ENCODE measurements around the gene LMNA.

Gene LMNA

GRCh38 chr1:156149374-156150332 is 35.1 kb downstream of the LMNA start:
- H3K27me3 ChIP-seq (ENCODE audit: control insufficient read depth in 5 of 5, insufficient read depth in 4 of 5, low read length in 5 of 5), result peaks cover 0 to 16% (median 4%) of the 10 kb centered on the region in 5 donors
- no peaks in the 10 kb centered on the region for H3K9me3 ChIP-seq (ENCODE audit: control insufficient read depth in 5 of 5, low read length in 5 of 5)
- H3K27ac ChIP-seq (ENCODE audit: low read depth, low read length), result no peak overlapping the region
- H3K4me1 ChIP-seq (ENCODE audit: control insufficient read depth in 5 of 5, insufficient read depth in 5 of 5, low read length in 5 of 5), result peaks cover 8 to 40% (median 23%) of the 10 kb centered on the region in 5 donors
- no peak overlapping the region for H3K4me3 ChIP-seq (ENCODE audit: low read depth in 1 of 5, low read length in 5 of 5)
- H3K36me3 ChIP-seq (ENCODE audit: control insufficient read depth in 5 of 5, insufficient read depth in 5 of 5, low read length in 5 of 5), result no peaks in the 10 kb centered on the region
- no peak overlapping the region for H3K9ac ChIP-seq (ENCODE audit: low read length in 5 of 5)

- no peaks in the 10 kb centered on the region for H3K36me3 ChIP-seq (ENCODE audit: control insufficient read depth in 5 of 5, insufficient read depth in 5 of 5, low read length in 5 of 5)
- H3K4me1 ChIP-seq (ENCODE audit: control insufficient read depth in 5 of 5, insufficient read depth in 5 of 5, low read length in 5 of 5), result peaks cover 8 to 42% (median 23%) of the 10 kb centered on the region in 5 donors
- H3K4me3 ChIP-seq (ENCODE audit: low read depth in 1 of 5, low read length in 5 of 5), result no peak overlapping the region
- H3K27me3 ChIP-seq (ENCODE audit: control insufficient read depth in 5 of 5, insufficient read depth in 4 of 5, low read length in 5 of 5), result peaks cover 0 to 16% (median 4%) of the 10 kb centered on the region in 5 donors
- H3K9me3 ChIP-seq (ENCODE audit: control insufficient read depth in 5 of 5, low read length in 5 of 5), result no peaks in the 10 kb centered on the region
- no peak overlapping the region for H3K9ac ChIP-seq (ENCODE audit: low read length in 5 of 5)
- no peak overlapping the region for H3K27ac ChIP-seq (ENCODE audit: low read depth, low read length)
Measured at GRCh38 chr1:156150333-156151011, 36.0 kb downstream of the LMNA start.

GRCh38 chr1:156151093-156151688 is 36.7 kb downstream of the LMNA start:
- H3K4me3 ChIP-seq (ENCODE audit: low read depth in 1 of 5, low read length in 5 of 5), result no peak overlapping the region
- peaks cover 0 to 16% (median 4%) of the 10 kb centered on the region in 5 donors for H3K27me3 ChIP-seq (ENCODE audit: control insufficient read depth in 5 of 5, insufficient read depth in 4 of 5, low read length in 5 of 5)
- H3K4me1 ChIP-seq (ENCODE audit: control insufficient read depth in 5 of 5, insufficient read depth in 5 of 5, low read length in 5 of 5), result peaks cover 4 to 42% (median 16%) of the 10 kb centered on the region in 5 donors
- H3K9me3 ChIP-seq (ENCODE audit: control insufficient read depth in 5 of 5, low read length in 5 of 5), result no peaks in the 10 kb centered on the region
- H3K27ac ChIP-seq (ENCODE audit: low read depth, low read length), result no peak overlapping the region
- no peak overlapping the region for H3K9ac ChIP-seq (ENCODE audit: low read length in 5 of 5)
- no peaks in the 10 kb centered on the region for H3K36me3 ChIP-seq (ENCODE audit: control insufficient read depth in 5 of 5, insufficient read depth in 5 of 5, low read length in 5 of 5)

GRCh38 chr1:156152628-156153027 is 38.1 kb downstream of the LMNA start:
- Histone ChIP-seq H3K9ac (ENCODE audit: low read length in 5 of 5) (no peak overlapping the region), H3K4me1 (ENCODE audit: control insufficient read depth in 5 of 5, insufficient read depth in 5 of 5, low read length in 5 of 5) (peaks cover 0 to 29% (median 6%) of the 10 kb centered on the region in 5 donors), H3K4me3 (ENCODE audit: low read depth in 1 of 5, low read length in 5 of 5) (no peak overlapping the region), H3K36me3 (ENCODE audit: control insufficient read depth in 5 of 5, insufficient read depth in 5 of 5, low read length in 5 of 5) (no peaks in the 10 kb centered on the region), H3K27ac (ENCODE audit: low read depth, low read length) (no peak overlapping the region), H3K27me3 (ENCODE audit: control insufficient read depth in 5 of 5, insufficient read depth in 4 of 5, low read length in 5 of 5) (peaks cover 0 to 16% (median 4%) of the 10 kb centered on the region in 5 donors), H3K9me3 (ENCODE audit: control insufficient read depth in 5 of 5, low read length in 5 of 5) (no peaks in the 10 kb centered on the region)

- H3K4me3 ChIP-seq (ENCODE audit: low read depth in 1 of 5, low read length in 5 of 5), result no peak within 1 kb of the TSS
- H3K4me1 ChIP-seq (ENCODE audit: control insufficient read depth in 5 of 5, insufficient read depth in 5 of 5, low read length in 5 of 5), result peaks cover 0 to 22% (median 6%) of the 10 kb centered on the region in 5 donors
- H3K36me3 ChIP-seq (ENCODE audit: control insufficient read depth in 5 of 5, insufficient read depth in 5 of 5, low read length in 5 of 5), result no peaks in the 10 kb centered on the region
- H3K27ac ChIP-seq (ENCODE audit: low read depth, low read length), result no peak within 1 kb of the TSS
- H3K9ac ChIP-seq (ENCODE audit: low read length in 5 of 5), result no peak within 1 kb of the TSS
- peaks cover 0 to 16% (median 4%) of the 10 kb centered on the region in 5 donors for H3K27me3 ChIP-seq (ENCODE audit: control insufficient read depth in 5 of 5, insufficient read depth in 4 of 5, low read length in 5 of 5)
- no peaks in the 10 kb centered on the region for H3K9me3 ChIP-seq (ENCODE audit: control insufficient read depth in 5 of 5, low read length in 5 of 5)
Measured at GRCh38 chr1:156153362-156153761, 38.9 kb downstream of the LMNA start, which contains the start of gene SEMA4A. SEMA4A (plus strand) TSS chr1:156153585; CDS start chr1:156154579, 994 bp downstream.

- H3K9me3 ChIP-seq (ENCODE audit: control insufficient read depth in 5 of 5, low read length in 5 of 5), result no peaks in the 10 kb centered on the region
- peaks cover 0 to 15% (median 4%) of the 10 kb centered on the region in 5 donors for H3K27me3 ChIP-seq (ENCODE audit: control insufficient read depth in 5 of 5, insufficient read depth in 4 of 5, low read length in 5 of 5)
- peaks cover 0 to 17% (median 6%) of the 10 kb centered on the region in 5 donors for H3K4me1 ChIP-seq (ENCODE audit: control insufficient read depth in 5 of 5, insufficient read depth in 5 of 5, low read length in 5 of 5)
- no peak overlapping the region for H3K4me3 ChIP-seq (ENCODE audit: low read depth in 1 of 5, low read length in 5 of 5)
- no peaks in the 10 kb centered on the region for H3K36me3 ChIP-seq (ENCODE audit: control insufficient read depth in 5 of 5, insufficient read depth in 5 of 5, low read length in 5 of 5)
- no peak overlapping the region for H3K9ac ChIP-seq (ENCODE audit: low read length in 5 of 5)
- H3K27ac ChIP-seq (ENCODE audit: low read depth, low read length), result no peak overlapping the region
Measured at GRCh38 chr1:156154317-156154749, 39.8 kb downstream of the LMNA start.

- H3K9ac ChIP-seq (ENCODE audit: low read length in 5 of 5), result no peak overlapping the region
- H3K36me3 ChIP-seq (ENCODE audit: control insufficient read depth in 5 of 5, insufficient read depth in 5 of 5, low read length in 5 of 5), result no peaks in the 10 kb centered on the region
- no peak overlapping the region for H3K27ac ChIP-seq (ENCODE audit: low read depth, low read length)
- peaks cover 2 to 22% (median 13%) of the 10 kb centered on the region in 5 donors for H3K4me1 ChIP-seq (ENCODE audit: control insufficient read depth in 5 of 5, insufficient read depth in 5 of 5, low read length in 5 of 5)
- no peaks in the 10 kb centered on the region for H3K9me3 ChIP-seq (ENCODE audit: control insufficient read depth in 5 of 5, low read length in 5 of 5)
- H3K4me3 ChIP-seq (ENCODE audit: low read depth in 1 of 5, low read length in 5 of 5), result no peak overlapping the region
- H3K27me3 ChIP-seq (ENCODE audit: control insufficient read depth in 5 of 5, insufficient read depth in 4 of 5, low read length in 5 of 5), result no peaks in the 10 kb centered on the region
Measured at GRCh38 chr1:156155756-156156510, 41.4 kb downstream of the LMNA start.

GRCh38 chr1:156157506-156157905 is 43.0 kb downstream of the LMNA start:
- Histone ChIP-seq H3K36me3 (ENCODE audit: control insufficient read depth in 5 of 5, insufficient read depth in 5 of 5, low read length in 5 of 5) (no peaks in the 10 kb centered on the region), H3K9ac (ENCODE audit: low read length in 5 of 5) (no peak overlapping the region), H3K27ac (ENCODE audit: low read depth, low read length) (no peak overlapping the region), H3K4me3 (ENCODE audit: low read depth in 1 of 5, low read length in 5 of 5) (no peak overlapping the region), H3K27me3 (ENCODE audit: control insufficient read depth in 5 of 5, insufficient read depth in 4 of 5, low read length in 5 of 5) (no peaks in the 10 kb centered on the region), H3K9me3 (ENCODE audit: control insufficient read depth in 5 of 5, low read length in 5 of 5) (no peaks in the 10 kb centered on the region), H3K4me1 (ENCODE audit: control insufficient read depth in 5 of 5, insufficient read depth in 5 of 5, low read length in 5 of 5) (peaks cover 7 to 27% (median 17%) of the 10 kb centered on the region in 5 donors)

GRCh38 chr1:156157966-156158365 is 43.5 kb downstream of the LMNA start:
- Histone ChIP-seq H3K27ac (ENCODE audit: low read depth, low read length) (no peak overlapping the region), H3K4me1 (ENCODE audit: control insufficient read depth in 5 of 5, insufficient read depth in 5 of 5, low read length in 5 of 5) (peaks cover 7 to 28% (median 17%) of the 10 kb centered on the region in 5 donors), H3K4me3 (ENCODE audit: low read depth in 1 of 5, low read length in 5 of 5) (no peak overlapping the region), H3K9ac (ENCODE audit: low read length in 5 of 5) (no peak overlapping the region), H3K9me3 (ENCODE audit: control insufficient read depth in 5 of 5, low read length in 5 of 5) (no peaks in the 10 kb centered on the region), H3K27me3 (ENCODE audit: control insufficient read depth in 5 of 5, insufficient read depth in 4 of 5, low read length in 5 of 5) (no peaks in the 10 kb centered on the region), H3K36me3 (ENCODE audit: control insufficient read depth in 5 of 5, insufficient read depth in 5 of 5, low read length in 5 of 5) (peaks cover 0 to under 1% (median 0%) of the 10 kb centered on the region in 5 donors)

Data from subcutaneous abdominal adipose tissue (tissue), 5 donors.